Smooth muscle cell (in vitro differentiated cells): ENCODE data around the gene EPAS1. TPM values are rescaled to one million over a fixed set of nuclear protein-coding genes. Genes with fewer than 3 reads are reported as not detected.

ENCODE experiments used
- DNase-seq: peaks from one replicate; lab custom pipeline; 2025; ENCODE audit not compliant: unreplicated experiment; lab: John Stamatoyannopoulos, UW
- H2AFZ ChIP-seq: fragments of 200-600 bp; sonication (generic); 2 replicates; pipeline ENCODE4 v1.6.0; 2016; ENCODE audit warnings: antibody characterized with exemption, low read depth, mild to moderate bottlenecking
- H3F3A ChIP-seq: fragments of 200-600 bp; sonication (generic); 2 replicates; pipeline ENCODE4 v1.6.0; 2017; ENCODE audit warnings: antibody characterized with exemption, low read depth
- H3K27ac ChIP-seq: fragments of 200-600 bp; sonication (generic); 2 replicates; pipeline ENCODE4 v1.5.1; 2016; ENCODE audit warnings: low read depth, mild to moderate bottlenecking
- H3K27me3 ChIP-seq: fragments of 200-600 bp; sonication (generic); 2 replicates; pipeline ENCODE4 v1.6.1; 2016; ENCODE audit warnings: low read depth, mild to moderate bottlenecking
- H3K36me3 ChIP-seq: fragments of 200-600 bp; sonication (generic); 2 replicates; pipeline ENCODE4 v1.5.1; 2016; ENCODE audit warnings: low read depth
- H3K4me1 ChIP-seq: fragments of 200-600 bp; sonication (generic); 2 replicates; pipeline ENCODE4 v1.5.1; 2016; ENCODE audit warnings: low read depth
- H3K4me2 ChIP-seq: fragments of 200-600 bp; sonication (generic); 2 replicates; pipeline ENCODE4 v1.6.0; 2016; ENCODE audit warnings: mild to moderate bottlenecking
- H3K4me3 ChIP-seq: fragments of 200-600 bp; sonication (generic); 2 replicates; pipeline ENCODE4 v1.5.1; 2016; ENCODE audit warnings: mild to moderate bottlenecking
- H3K79me2 ChIP-seq: fragments of 200-600 bp; sonication (generic); 2 replicates; pipeline ENCODE4 v1.6.0; 2016; ENCODE audit warnings: low read depth, mild to moderate bottlenecking
- H3K9ac ChIP-seq: fragments of 200-600 bp; sonication (generic); 2 replicates; pipeline ENCODE4 v1.6.0; 2016; ENCODE audit warnings: low read depth
- H3K9me3 ChIP-seq: fragments of 200-600 bp; sonication (generic); replicated peaks from 2 replicates; pipeline ENCODE4 v1.5.1; 2016; ENCODE audit warnings: low read depth
- H4K20me1 ChIP-seq: fragments of 200-600 bp; sonication (generic); 2 replicates; pipeline ENCODE4 v1.6.0; 2016; ENCODE audit warnings: low read depth
- WGBS: methylation state at CpG from one replicate; pipeline ENCODE4 v1.1.7; 2016; ENCODE audit warnings: low lambda C conversion rate; 5-methylcytosine and 5-hydroxymethylcytosine counted together
- polyA plus RNA-seq: library from polyadenylated mRNA; unstranded; fragments of >200 nt; fragmentation: Nextera tagmentation; extraction: Ambion mirVana; gene quantifications from 2 replicates; pipeline ENCODE4 v1.2.1, GENCODE V29; 2016
- total RNA-seq: library from RNA; depleted of rRNA; stranded (reverse); fragments of >200 nt; gene quantifications from 2 replicates; pipeline ENCODE4 v1.2.3, GENCODE V29; 2014
- TF ChIP-seq, protein P1 (sequence below): fragments of 200-600 bp; sonication (generic); IDR thresholded peaks from 2 replicates; pipeline ENCODE4 v1.5.1; 2017; ENCODE audit warnings: borderline replicate concordance, mild to moderate bottlenecking, antibody characterized with exemption; ENCODE audit not compliant: insufficient read depth, poor library complexity, severe bottlenecking

The EPAS1 gene
- total and polyA plus RNA-seq, 2 experiments from 2014 or later, result 31.7 to 91.6 TPM

DNA sequence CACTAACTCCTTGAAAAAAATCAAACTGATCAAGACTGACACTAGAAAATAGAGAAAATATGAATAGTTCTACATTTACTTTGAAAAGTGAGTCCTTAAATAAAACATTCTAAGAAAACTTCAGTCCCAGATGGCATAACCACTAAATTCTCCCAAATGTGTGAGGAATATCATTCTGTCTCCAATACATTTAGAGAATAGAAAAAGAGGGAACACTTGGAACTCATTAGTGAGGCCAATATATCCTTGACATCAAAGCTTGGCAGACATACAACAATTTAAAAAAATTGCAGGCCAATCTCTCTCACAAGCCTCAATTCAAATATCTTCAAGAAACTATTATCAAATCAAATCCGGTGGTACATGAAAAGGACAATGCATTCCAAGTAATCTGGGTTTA lies 102.8 kb downstream of the EPAS1 start:
- H3K4me3 ChIP-seq, result no peak overlapping the region
- 95% methylated on average over 1 of the region's 1 CpG for WGBS
- DNase-seq, result no peak

DNA sequence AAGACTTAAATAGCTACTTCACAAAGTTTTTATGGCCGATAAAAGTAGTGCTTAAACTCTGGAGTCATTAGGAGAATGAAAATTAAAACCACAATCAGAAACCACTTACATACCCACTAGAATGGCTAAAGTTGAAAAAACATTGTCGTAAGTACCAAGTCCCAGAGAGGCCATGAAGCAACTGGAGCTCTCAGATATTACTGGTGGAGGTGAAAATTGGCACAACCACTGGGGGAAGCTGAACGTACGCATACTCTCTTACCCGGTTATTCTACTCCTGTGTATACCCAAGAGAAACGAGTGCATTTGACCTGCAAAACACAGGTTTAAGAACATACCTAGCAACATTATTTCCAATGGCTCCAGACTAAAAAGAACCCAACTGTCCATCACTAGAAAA lies 105.7 kb downstream of the EPAS1 start:
- no peaks in the 10 kb centered on the region for H4K20me1 ChIP-seq
- H3K79me2 ChIP-seq, result no peaks in the 10 kb centered on the region
- no peaks in the 10 kb centered on the region for H3K4me1 ChIP-seq
- DNase-seq, result no peak
- H3K4me3 ChIP-seq, result no peak overlapping the region
- no peak overlapping the region for H2AFZ ChIP-seq
- H3K27me3 ChIP-seq, result no peaks in the 10 kb centered on the region
- H3K9me3 ChIP-seq, result no peaks in the 10 kb centered on the region
- no peak overlapping the region for H3K9ac ChIP-seq
- 94% methylated on average over 6 of the region's 6 CpGs for WGBS
- no peak overlapping the region for H3K4me2 ChIP-seq
- no peaks in the 10 kb centered on the region for H3K36me3 ChIP-seq
- no peaks in the 10 kb centered on the region for H3F3A ChIP-seq
- H3K27ac ChIP-seq, result no peak overlapping the region
- TF ChIP-seq, protein P1, sequence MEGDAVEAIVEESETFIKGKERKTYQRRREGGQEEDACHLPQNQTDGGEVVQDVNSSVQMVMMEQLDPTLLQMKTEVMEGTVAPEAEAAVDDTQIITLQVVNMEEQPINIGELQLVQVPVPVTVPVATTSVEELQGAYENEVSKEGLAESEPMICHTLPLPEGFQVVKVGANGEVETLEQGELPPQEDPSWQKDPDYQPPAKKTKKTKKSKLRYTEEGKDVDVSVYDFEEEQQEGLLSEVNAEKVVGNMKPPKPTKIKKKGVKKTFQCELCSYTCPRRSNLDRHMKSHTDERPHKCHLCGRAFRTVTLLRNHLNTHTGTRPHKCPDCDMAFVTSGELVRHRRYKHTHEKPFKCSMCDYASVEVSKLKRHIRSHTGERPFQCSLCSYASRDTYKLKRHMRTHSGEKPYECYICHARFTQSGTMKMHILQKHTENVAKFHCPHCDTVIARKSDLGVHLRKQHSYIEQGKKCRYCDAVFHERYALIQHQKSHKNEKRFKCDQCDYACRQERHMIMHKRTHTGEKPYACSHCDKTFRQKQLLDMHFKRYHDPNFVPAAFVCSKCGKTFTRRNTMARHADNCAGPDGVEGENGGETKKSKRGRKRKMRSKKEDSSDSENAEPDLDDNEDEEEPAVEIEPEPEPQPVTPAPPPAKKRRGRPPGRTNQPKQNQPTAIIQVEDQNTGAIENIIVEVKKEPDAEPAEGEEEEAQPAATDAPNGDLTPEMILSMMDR, result no peak

More for the DNA sequence above, 102.8 kb downstream of the EPAS1 start:
- TF ChIP-seq, protein P1, result no peak
- H3K79me2 ChIP-seq, result no peaks in the 10 kb centered on the region
- H3K27me3 ChIP-seq, result no peaks in the 10 kb centered on the region
- H4K20me1 ChIP-seq, result no peaks in the 10 kb centered on the region
- H3K36me3 ChIP-seq, result no peaks in the 10 kb centered on the region
- no peak overlapping the region for H2AFZ ChIP-seq
- H3K9ac ChIP-seq, result no peak overlapping the region
- H3F3A ChIP-seq, result no peaks in the 10 kb centered on the region
- no peaks in the 10 kb centered on the region for H3K4me1 ChIP-seq
- no peak overlapping the region for H3K27ac ChIP-seq
- H3K9me3 ChIP-seq, result no peaks in the 10 kb centered on the region
- no peak overlapping the region for H3K4me2 ChIP-seq

DNA sequence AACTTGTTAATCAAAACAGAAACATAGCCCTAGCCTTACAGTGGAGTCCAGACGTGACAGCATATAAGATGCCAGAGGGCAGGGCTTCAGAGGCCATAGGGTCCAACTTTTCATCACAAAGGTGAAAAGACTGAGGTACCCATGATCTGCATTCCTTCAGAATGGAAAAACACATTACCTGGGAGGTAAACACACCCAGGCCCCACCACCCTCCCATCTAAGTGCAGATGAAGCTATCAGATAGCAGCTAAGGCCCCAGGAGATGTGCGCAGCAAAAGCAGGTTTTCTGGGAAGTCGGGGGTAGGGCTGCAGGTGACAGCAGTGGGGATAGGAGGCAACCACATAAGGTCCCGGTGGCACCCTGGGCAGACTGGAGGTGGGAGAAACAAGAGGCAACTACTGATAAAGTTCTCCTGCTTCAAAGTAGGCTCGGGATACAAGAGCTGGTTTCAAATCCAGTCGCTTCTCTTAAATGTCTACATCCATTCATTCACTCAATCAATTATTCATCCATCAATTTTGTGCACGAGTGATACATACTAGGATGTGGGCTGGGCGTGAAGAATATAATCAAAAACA lies 107.1 kb downstream of the EPAS1 start:
- no peak overlapping the region for H3K9ac ChIP-seq
- H3K27me3 ChIP-seq, result no peaks in the 10 kb centered on the region
- TF ChIP-seq, protein P1, result no peak
- no peak overlapping the region for H3K27ac ChIP-seq
- DNase-seq, result no peak
- H3F3A ChIP-seq, result no peaks in the 10 kb centered on the region
- no peak overlapping the region for H2AFZ ChIP-seq
- H3K4me1 ChIP-seq, result no peaks in the 10 kb centered on the region
- H4K20me1 ChIP-seq, result no peaks in the 10 kb centered on the region
- no peaks in the 10 kb centered on the region for H3K79me2 ChIP-seq
- no peaks in the 10 kb centered on the region for H3K9me3 ChIP-seq
- no peaks in the 10 kb centered on the region for H3K36me3 ChIP-seq
- WGBS, result 84% methylated on average over 8 of the region's 8 CpGs
- H3K4me3 ChIP-seq, result no peak overlapping the region
- no peak overlapping the region for H3K4me2 ChIP-seq

DNA sequence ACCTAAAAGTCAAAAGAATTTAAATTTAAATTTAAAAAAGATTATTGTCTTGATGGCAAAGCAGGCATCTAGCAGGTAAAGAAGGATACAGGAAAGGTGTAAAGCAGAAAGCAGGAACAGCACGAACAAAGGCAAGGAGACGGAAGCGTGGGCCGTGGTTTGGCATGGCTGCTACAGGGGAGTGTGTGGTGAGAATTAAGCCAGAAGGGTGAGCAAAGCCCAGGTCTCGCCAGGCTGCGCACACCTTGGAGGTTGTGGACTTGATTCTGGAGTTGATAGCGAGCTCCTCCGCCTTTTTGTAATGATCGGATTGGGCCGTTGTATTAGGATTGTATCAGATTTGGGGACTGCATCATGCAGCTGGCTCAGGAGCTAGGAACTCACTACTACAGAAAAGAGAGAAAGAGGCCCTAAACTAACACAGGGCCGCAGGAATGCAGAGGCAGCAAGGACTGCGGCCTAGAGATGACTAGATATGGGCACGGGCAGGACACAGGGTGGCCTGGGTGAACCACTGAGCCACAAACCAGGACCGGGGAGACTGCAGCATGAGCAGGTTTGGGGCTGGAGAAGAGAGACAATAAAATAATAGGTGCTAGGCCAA lies 110.7 kb downstream of the EPAS1 start:
- no peak overlapping the region for H2AFZ ChIP-seq
- H3K9me3 ChIP-seq, result no peaks in the 10 kb centered on the region
- H3K27ac ChIP-seq, result no peak overlapping the region
- no peaks in the 10 kb centered on the region for H4K20me1 ChIP-seq
- no peaks in the 10 kb centered on the region for H3K36me3 ChIP-seq
- no peak overlapping the region for H3K9ac ChIP-seq
- H3K4me2 ChIP-seq, result no peak overlapping the region
- no peak overlapping the region for H3K4me3 ChIP-seq
- no peaks in the 10 kb centered on the region for H3F3A ChIP-seq
- TF ChIP-seq, protein P1, result no peak
- DNase-seq, result no peak
- H3K4me1 ChIP-seq, result no peaks in the 10 kb centered on the region
- H3K27me3 ChIP-seq, result no peaks in the 10 kb centered on the region
- no peaks in the 10 kb centered on the region for H3K79me2 ChIP-seq
- WGBS, result 92% methylated on average over 14 of the region's 14 CpGs
